Parathyroid adenoma (tissue), 2 donors: ENCODE measurements around the gene GRIK4.

ENCODE experiments used
- H2AFZ ChIP-seq: fragments of 300-600 bp; sonication (generic); one replicate; pipeline ENCODE4 v1.7.0; 2017; ENCODE audit warnings: antibody characterized with exemption, mild to moderate bottlenecking
- H3K27ac ChIP-seq: fragments of 300-600 bp; sonication (generic); one replicate; pipeline ENCODE4 v1.7.0; 2017
- H3K27me3 ChIP-seq: fragments of 300-600 bp; sonication (generic); one replicate; pipeline ENCODE4 v1.7.0; 2017; ENCODE audit warnings: low read length; ENCODE audit not compliant: control insufficient read depth, insufficient read depth
- H3K36me3 ChIP-seq: fragments of 300-600 bp; sonication (generic); one replicate; pipeline ENCODE4 v1.7.0; 2017; ENCODE audit warnings: low read length; ENCODE audit not compliant: control insufficient read depth, insufficient read depth
- H3K4me1 ChIP-seq: fragments of 300-600 bp; sonication (generic); one replicate; pipeline ENCODE4 v1.7.0; 2017; ENCODE audit warnings: control low read depth
- H3K4me2 ChIP-seq: fragments of 300-600 bp; sonication (generic); one replicate; pipeline ENCODE4 v1.7.0; 2017; ENCODE audit warnings: low read length
- H3K4me3 ChIP-seq: fragments of 300-600 bp; sonication (generic); one replicate; pipeline ENCODE4 v1.7.0; 2017; ENCODE audit warnings: low read depth, low read length
- H3K79me2 ChIP-seq: fragments of 300-600 bp; sonication (generic); one replicate; pipeline ENCODE4 v1.7.0; 2017; ENCODE audit warnings: control low read depth
- H3K9ac ChIP-seq: fragments of 300-600 bp; sonication (generic); one replicate; pipeline ENCODE4 v1.7.0; 2017; ENCODE audit warnings: mild to moderate bottlenecking
- H3K9me3 ChIP-seq: fragments of 300-600 bp; sonication (generic); one replicate; pipeline ENCODE4 v1.7.0; 2017; ENCODE audit warnings: low read length; ENCODE audit not compliant: control insufficient read depth
- CTCF ChIP-seq: fragments of 300-600 bp; sonication (generic); IDR thresholded peaks from one replicate; pipeline ENCODE4 v1.7.0; 2017; ENCODE audit warnings: antibody characterized with exemption, mild to moderate bottlenecking
- donor health status: primary hyperparathyroidism.

GRIK4 gene

GRCh38 chr11:120811199-120811598, 299.7 kb downstream of the GRIK4 start:
- no peak overlapping the region for H3K4me2 ChIP-seq
- H2AFZ ChIP-seq: no peak overlapping the region
- H3K36me3 ChIP-seq: no peaks in the 10 kb centered on the region
- H3K4me1 ChIP-seq: peaks cover 6% of the 10 kb centered on the region
- H3K27me3 ChIP-seq: no peaks in the 10 kb centered on the region
- H3K79me2 ChIP-seq: no peaks in the 10 kb centered on the region
- H3K9ac ChIP-seq: no peak overlapping the region
- H3K27ac ChIP-seq: no peak overlapping the region
- no peak for TF ChIP-seq CTCF
- H3K4me3 ChIP-seq: no peak overlapping the region
- no peaks in the 10 kb centered on the region for H3K9me3 ChIP-seq

GRCh38 chr11:120811731-120812130, 300.2 kb downstream of the GRIK4 start:
- no peaks in the 10 kb centered on the region for H3K27me3 ChIP-seq

GRCh38 chr11:120814531-120815318, 303.2 kb downstream of the GRIK4 start:
- H3K9ac ChIP-seq: no peak overlapping the region
- H3K9me3 ChIP-seq: no peaks in the 10 kb centered on the region
- TF ChIP-seq CTCF: no peak
- no peaks in the 10 kb centered on the region for H3K4me1 ChIP-seq
- no peak overlapping the region for H2AFZ ChIP-seq
- no peaks in the 10 kb centered on the region for H3K36me3 ChIP-seq
- H3K27me3 ChIP-seq: no peaks in the 10 kb centered on the region
- H3K4me3 ChIP-seq: no peak overlapping the region
- no peak overlapping the region for H3K4me2 ChIP-seq
- H3K79me2 ChIP-seq: no peaks in the 10 kb centered on the region
- H3K27ac ChIP-seq: no peak overlapping the region

More at GRCh38 chr11:120811731-120812130, 300.2 kb downstream of the GRIK4 start:
- H3K4me2 ChIP-seq: no peak overlapping the region
- no peak overlapping the region for H2AFZ ChIP-seq
- H3K4me1 ChIP-seq: peaks cover 6% of the 10 kb centered on the region
- no peaks in the 10 kb centered on the region for H3K9me3 ChIP-seq
- no peaks in the 10 kb centered on the region for H3K36me3 ChIP-seq
- H3K27ac ChIP-seq: no peak overlapping the region
- H3K4me3 ChIP-seq: no peak overlapping the region
- H3K79me2 ChIP-seq: no peaks in the 10 kb centered on the region
- TF ChIP-seq CTCF: no peak
- H3K9ac ChIP-seq: no peak overlapping the region

GRCh38 chr11:120815319-120816100, 304.0 kb downstream of the GRIK4 start:
- no peaks in the 10 kb centered on the region for H3K9me3 ChIP-seq
- no peaks in the 10 kb centered on the region for H3K36me3 ChIP-seq
- no peak overlapping the region for H3K4me2 ChIP-seq
- H2AFZ ChIP-seq: no peak overlapping the region
- no peaks in the 10 kb centered on the region for H3K79me2 ChIP-seq
- H3K4me3 ChIP-seq: no peak overlapping the region
- TF ChIP-seq CTCF: no peak
- H3K27ac ChIP-seq: no peak overlapping the region
- H3K4me1 ChIP-seq: no peaks in the 10 kb centered on the region
- no peak overlapping the region for H3K9ac ChIP-seq
- H3K27me3 ChIP-seq: no peaks in the 10 kb centered on the region
